ENCODE data around the gene CBL.
"Not testable (repeated sequence)": the region's sequence is repeated elsewhere in the genome, so short reads cannot be mapped to it uniquely, and the experiment has no call there.

Gene CBL

GRCh38 chr11:119185981-119186634 is 20.0 kb upstream of the CBL start:
- no peak overlapping the region for H3K4me3 ChIP-seq (ENCODE audit: low read length)
- H3K36me3 ChIP-seq (ENCODE audit: insufficient read depth, low read length) = no peaks in the 10 kb centered on the region
- H3K27ac ChIP-seq (ENCODE audit: low read depth, low read length) = no peak overlapping the region
- no peaks in the 10 kb centered on the region for H3K27me3 ChIP-seq (ENCODE audit: insufficient read depth, low read length)
- H3K4me1 ChIP-seq (ENCODE audit: insufficient read depth, low read length) = no peaks in the 10 kb centered on the region
- H3K9me3 ChIP-seq (ENCODE audit: insufficient read depth, low read depth, low read length) = no peaks in the 10 kb centered on the region
- H3K9ac ChIP-seq (ENCODE audit: low read depth, low read length) = no peak overlapping the region
- WGBS = 87% methylated on average over 13 of the region's 15 CpGs

GRCh38 chr11:119187123-119187892 is 18.8 kb upstream of the CBL start:
- no peak overlapping the region; the same call in 1 of the 2 replicates for H3K9ac ChIP-seq (ENCODE audit: low read depth, low read length)
- no peak overlapping the region for H3K4me3 ChIP-seq (ENCODE audit: low read length)
- H3K27me3 ChIP-seq (ENCODE audit: insufficient read depth, low read length) = no peaks in the 10 kb centered on the region
- H3K36me3 ChIP-seq (ENCODE audit: insufficient read depth, low read length) = no peaks in the 10 kb centered on the region
- H3K9me3 ChIP-seq (ENCODE audit: insufficient read depth, low read depth, low read length) = no peaks in the 10 kb centered on the region
- H3K27ac ChIP-seq (ENCODE audit: low read depth, low read length) = no peak overlapping the region
- WGBS = 93% methylated on average over 19 of the region's 21 CpGs
- H3K4me1 ChIP-seq (ENCODE audit: insufficient read depth, low read length) = no peaks in the 10 kb centered on the region

GRCh38 chr11:119188067-119188466 is 18.1 kb upstream of the CBL start:
- no peak overlapping the region for H3K4me3 ChIP-seq (ENCODE audit: low read length)
- no peaks in the 10 kb centered on the region for H3K27me3 ChIP-seq (ENCODE audit: insufficient read depth, low read length)
- H3K9ac ChIP-seq (ENCODE audit: low read depth, low read length) = no peak overlapping the region
- no peak overlapping the region for H3K27ac ChIP-seq (ENCODE audit: low read depth, low read length)
- H3K4me1 ChIP-seq (ENCODE audit: insufficient read depth, low read length) = no peaks in the 10 kb centered on the region
- 92% methylated on average over 11 of the region's 11 CpGs for WGBS
- H3K36me3 ChIP-seq (ENCODE audit: insufficient read depth, low read length) = no peaks in the 10 kb centered on the region
- H3K9me3 ChIP-seq (ENCODE audit: insufficient read depth, low read depth, low read length) = no peaks in the 10 kb centered on the region

GRCh38 chr11:119188887-119189286 is 17.3 kb upstream of the CBL start:
- Histone ChIP-seq H3K9ac (ENCODE audit: low read depth, low read length) (no peak overlapping the region), H3K4me3 (ENCODE audit: low read length) (no peak overlapping the region), H3K27me3 (ENCODE audit: insufficient read depth, low read length) (no peaks in the 10 kb centered on the region), H3K4me1 (ENCODE audit: insufficient read depth, low read length) (no peaks in the 10 kb centered on the region), H3K36me3 (ENCODE audit: insufficient read depth, low read length) (no peaks in the 10 kb centered on the region), H3K9me3 (ENCODE audit: insufficient read depth, low read depth, low read length) (no peaks in the 10 kb centered on the region), H3K27ac (ENCODE audit: low read depth, low read length) (no peak overlapping the region)
- WGBS = 88% methylated on average over 8 of the region's 8 CpGs

GRCh38 chr11:119189393-119189792 is 16.7 kb upstream of the CBL start:
- H3K27ac ChIP-seq (ENCODE audit: low read depth, low read length) = no peak overlapping the region
- no peaks in the 10 kb centered on the region for H3K4me1 ChIP-seq (ENCODE audit: insufficient read depth, low read length)
- no peak overlapping the region for H3K9ac ChIP-seq (ENCODE audit: low read depth, low read length)
- H3K4me3 ChIP-seq (ENCODE audit: low read length) = no peak overlapping the region
- WGBS = 90% methylated on average over 4 of the region's 4 CpGs
- H3K36me3 ChIP-seq (ENCODE audit: insufficient read depth, low read length) = no peaks in the 10 kb centered on the region
- H3K9me3 ChIP-seq (ENCODE audit: insufficient read depth, low read depth, low read length) = no peaks in the 10 kb centered on the region
- no peaks in the 10 kb centered on the region for H3K27me3 ChIP-seq (ENCODE audit: insufficient read depth, low read length)

- H3K36me3 ChIP-seq (ENCODE audit: insufficient read depth, low read length) = no peaks in the 10 kb centered on the region
- 93% methylated on average over 9 of the region's 9 CpGs for WGBS
- H3K9ac ChIP-seq (ENCODE audit: low read depth, low read length) = no peak overlapping the region
- peaks cover 5% of the 10 kb centered on the region for H3K4me1 ChIP-seq (ENCODE audit: insufficient read depth, low read length)
- no peak overlapping the region for H3K27ac ChIP-seq (ENCODE audit: low read depth, low read length)
- no peak overlapping the region for H3K4me3 ChIP-seq (ENCODE audit: low read length)
- no peaks in the 10 kb centered on the region for H3K27me3 ChIP-seq (ENCODE audit: insufficient read depth, low read length)
- H3K9me3 ChIP-seq (ENCODE audit: insufficient read depth, low read depth, low read length) = no peaks in the 10 kb centered on the region
These were observed 15.6 kb upstream of the CBL start for GRCh38 chr11:119190531-119190930.

- H3K9me3 ChIP-seq (ENCODE audit: insufficient read depth, low read depth, low read length) = not testable (repeated sequence)
These were observed 14.9 kb upstream of the CBL start for GRCh38 chr11:119191265-119191664.

GRCh38 chr11:119192111-119192510 is 14.0 kb upstream of the CBL start:
- no peaks in the 10 kb centered on the region for H3K9me3 ChIP-seq (ENCODE audit: insufficient read depth, low read depth, low read length)
- no peak overlapping the region for H3K27ac ChIP-seq (ENCODE audit: low read depth, low read length)
- H3K9ac ChIP-seq (ENCODE audit: low read depth, low read length) = no peak overlapping the region
- H3K4me3 ChIP-seq (ENCODE audit: low read length) = no peak overlapping the region
- peaks cover 6% of the 10 kb centered on the region for H3K4me1 ChIP-seq (ENCODE audit: insufficient read depth, low read length)
- H3K36me3 ChIP-seq (ENCODE audit: insufficient read depth, low read length) = no peaks in the 10 kb centered on the region
- WGBS = 100% methylated on average over 3 of the region's 3 CpGs
- H3K27me3 ChIP-seq (ENCODE audit: insufficient read depth, low read length) = no peaks in the 10 kb centered on the region

More at GRCh38 chr11:119191265-119191664, 14.9 kb upstream of the CBL start:
- not testable (repeated sequence) for H3K27me3 ChIP-seq (ENCODE audit: insufficient read depth, low read length); H3K27ac ChIP-seq (ENCODE audit: low read depth, low read length); H3K4me1 ChIP-seq (ENCODE audit: insufficient read depth, low read length); H3K4me3 ChIP-seq (ENCODE audit: low read length); H3K9ac ChIP-seq (ENCODE audit: low read depth, low read length); H3K36me3 ChIP-seq (ENCODE audit: insufficient read depth, low read length)
- 92% methylated on average over 14 of the region's 14 CpGs for WGBS

GRCh38 chr11:119193001-119193400 is 13.1 kb upstream of the CBL start:
- no peaks in the 10 kb centered on the region for H3K36me3 ChIP-seq (ENCODE audit: insufficient read depth, low read length)
- H3K4me1 ChIP-seq (ENCODE audit: insufficient read depth, low read length) = peaks cover 6% of the 10 kb centered on the region
- H3K27ac ChIP-seq (ENCODE audit: low read depth, low read length) = no peak overlapping the region
- 78% methylated on average over 5 of the region's 5 CpGs for WGBS
- no peak overlapping the region for H3K9ac ChIP-seq (ENCODE audit: low read depth, low read length)
- no peaks in the 10 kb centered on the region for H3K27me3 ChIP-seq (ENCODE audit: insufficient read depth, low read length)
- H3K4me3 ChIP-seq (ENCODE audit: low read length) = no peak overlapping the region
- H3K9me3 ChIP-seq (ENCODE audit: insufficient read depth, low read depth, low read length) = no peaks in the 10 kb centered on the region

GRCh38 chr11:119193626-119194025 is 12.5 kb upstream of the CBL start:
- H3K36me3 ChIP-seq (ENCODE audit: insufficient read depth, low read length) = no peaks in the 10 kb centered on the region
- no peak overlapping the region for H3K27ac ChIP-seq (ENCODE audit: low read depth, low read length)
- no peaks in the 10 kb centered on the region for H3K27me3 ChIP-seq (ENCODE audit: insufficient read depth, low read length)
- WGBS = 91% methylated on average over 10 of the region's 10 CpGs
- H3K4me3 ChIP-seq (ENCODE audit: low read length) = no peak overlapping the region
- H3K4me1 ChIP-seq (ENCODE audit: insufficient read depth, low read length) = peaks cover 6% of the 10 kb centered on the region
- no peaks in the 10 kb centered on the region for H3K9me3 ChIP-seq (ENCODE audit: insufficient read depth, low read depth, low read length)
- no peak overlapping the region for H3K9ac ChIP-seq (ENCODE audit: low read depth, low read length)

- Histone ChIP-seq H3K36me3 (ENCODE audit: insufficient read depth, low read length) (no peaks in the 10 kb centered on the region), H3K4me1 (ENCODE audit: insufficient read depth, low read length) (peaks cover 6% of the 10 kb centered on the region), H3K27ac (ENCODE audit: low read depth, low read length) (no peak overlapping the region), H3K9me3 (ENCODE audit: insufficient read depth, low read depth, low read length) (no peaks in the 10 kb centered on the region), H3K9ac (ENCODE audit: low read depth, low read length) (no peak overlapping the region), H3K4me3 (ENCODE audit: low read length) (no peak overlapping the region), H3K27me3 (ENCODE audit: insufficient read depth, low read length) (no peaks in the 10 kb centered on the region)
- WGBS = 85% methylated on average over 7 of the region's 7 CpGs
These were observed 11.2 kb upstream of the CBL start for GRCh38 chr11:119194811-119195440.

All from HUES64 (cell line).